ENCODE results near the gene CNTROB. TPM values are rescaled to one million over a fixed set of nuclear protein-coding genes. Genes with fewer than 3 reads are reported as not detected.

The CNTROB gene
- total and polyA plus RNA-seq, 10 of the 15 experiments (the other 5 are each of a cell fraction or from before 2014, with no cell fraction given): 2.0 to 36.2 (median 28.2) TPM

GRCh38 chr17:7911116-7911515, 20.9 kb upstream of the CNTROB start:
- intact Hi-C loops (cut with micrococcal nuclease; ENCODE audit: unreplicated experiment) (no loop called here), in situ Hi-C loops (cut with MboI) (loop anchor here (5.0 kb wide), 2 partner anchors 76 to 131 kb away; no protein-coding TSS in a partner anchor)
- 46% methylated on average over 9 of the region's 9 CpGs for WGBS (ENCODE audit: insufficient coverage, insufficient replicate concordance, low lambda C conversion rate, missing lambda C conversion rate)
- H3K4me3 ChIP-seq: no peak overlapping the region
- RAD21 ChIA-PET (ENCODE audit: unreplicated experiment): interaction anchor here (6.4 kb wide), 1 partner anchor 79 kb away, joined by 75 read pairs; no protein-coding TSS in a partner anchor
- H3K9ac ChIP-seq (ENCODE audit: control insufficient read depth, insufficient read depth, low read length): no peak overlapping the region
- peaks cover 16 to 22% of the 10 kb centered on the region in 2 experiments for H3K36me3 ChIP-seq (ENCODE audit: control insufficient read depth in 2 of 2, insufficient read depth in 2 of 2, low read length in 1 of 2)
- H3K27ac ChIP-seq (ENCODE audit: control insufficient read depth, insufficient read depth): no peak overlapping the region
- CTCF ChIA-PET: interaction anchor here (1.1 to 8.2 kb wide), 7 partner anchors 42 to 168 kb away, joined by 3 to 79 read pairs (median 7); no protein-coding TSS in a partner anchor
- ATAC-seq (no peak), DNase-seq (ENCODE audit: low read depth, low spot score) (no peak), FAIRE-seq (no peak)
- H4K20me1 ChIP-seq (ENCODE audit: control insufficient read depth, insufficient read depth): no peaks in the 10 kb centered on the region
- H3K9me3 ChIP-seq (replicated peaks; ENCODE audit: control insufficient read depth, insufficient read depth, low read length): no peaks in the 10 kb centered on the region
- H3K27me3 ChIP-seq (replicated peaks in 1 of 2; ENCODE audit: control insufficient read depth in 2 of 2, insufficient read depth in 2 of 2, low read length in 1 of 2): no peaks in the 10 kb centered on the region
- POLR2A ChIA-PET: interaction anchor here (0.5 kb wide), 1 partner anchor 190 kb away, joined by 3 read pairs; no protein-coding TSS in a partner anchor
- H2AFZ ChIP-seq (ENCODE audit: control insufficient read depth, low read depth, low read length): no peak overlapping the region
- H3K4me1 ChIP-seq (ENCODE audit: control insufficient read depth, insufficient read depth, low read length): peaks cover 7% of the 10 kb centered on the region
- SMC1A ChIA-PET (ENCODE audit: uncharacterized antibody, unreplicated experiment): interaction anchor here (2.9 to 3.1 kb wide), 2 partner anchors 72 to 78 kb away, joined by 9 to 39 read pairs; no protein-coding TSS in a partner anchor
- H3K79me2 ChIP-seq (ENCODE audit: control insufficient read depth, insufficient read depth, low read length): no peaks in the 10 kb centered on the region
- no peak overlapping the region for H3K4me2 ChIP-seq (ENCODE audit: control insufficient read depth, insufficient read depth)
- no TSS peak for BruUV-seq (replicated peaks)
- no peak for TF ChIP-seq EP300 (IDR thresholded peaks at IDR 0.05; ENCODE audit: borderline replicate concordance in 1 of 2, control insufficient read depth in 1 of 2, low read depth in 2 of 2, low read length in 2 of 2)
- no peak for TF ChIP-seq HCFC1 (IDR thresholded peaks at IDR 0.05; ENCODE audit: low read length)
- TF ChIP-seq SMC3 (IDR thresholded peaks at IDR 0.05; ENCODE audit: borderline replicate concordance, low read length): no peak
- TF ChIP-seq IKZF2 (IDR thresholded peaks at IDR 0.05): no peak
- no peak for TF ChIP-seq NBN (IDR thresholded peaks at IDR 0.05)
- TF ChIP-seq RELB (IDR thresholded peaks at IDR 0.05; ENCODE audit: low read depth): no peak
- no peak for TF ChIP-seq NR2C1 (IDR thresholded peaks at IDR 0.05)
- no peak for TF ChIP-seq CEBPZ (IDR thresholded peaks at IDR 0.05; ENCODE audit: low read depth, low read length)
- TF ChIP-seq CTCF (IDR thresholded peaks at IDR 0.05 in 2 of 3, conservative IDR thresholded peaks at IDR 0.05 in 1 of 3; ENCODE audit: control insufficient read depth in 2 of 3, extremely low read depth in 1 of 3, insufficient read depth in 1 of 3, low read depth in 3 of 3, low read length in 3 of 3): no peak
- no peak for TF ChIP-seq BHLHE40 (IDR thresholded peaks at IDR 0.05; ENCODE audit: borderline replicate concordance in 1 of 2, low read depth in 2 of 2, low read length in 1 of 2)
- no peak for TF ChIP-seq MEF2B (IDR thresholded peaks at IDR 0.05; ENCODE audit: partially characterized antibody, poor library complexity, severe bottlenecking)
- TF ChIP-seq POLR2A (IDR thresholded peaks at IDR 0.05; ENCODE audit: low read depth, low read length): no peak
- TF ChIP-seq NFYB (IDR thresholded peaks at IDR 0.05; ENCODE audit: insufficient read depth, low read depth, low read length): no peak
- TF ChIP-seq MLLT1 (IDR thresholded peaks at IDR 0.05): no peak
- no peak for TF ChIP-seq MEF2A (IDR thresholded peaks at IDR 0.05; ENCODE audit: insufficient read depth, low read depth, low read length)
- no peak for TF ChIP-seq MTA2 (IDR thresholded peaks at IDR 0.05; ENCODE audit: low read depth)
